ENCODE data around the gene GALNTL6. TPM values are rescaled to one million over a fixed set of nuclear protein-coding genes. Genes with fewer than 3 reads are reported as not detected.

GALNTL6 gene
- total and polyA plus RNA-seq, 9 of the 15 experiments (the other 6 are each of a cell fraction or from before 2014, with no cell fraction given): 0.18 to 0.50 (median 0.29) TPM

DNA sequence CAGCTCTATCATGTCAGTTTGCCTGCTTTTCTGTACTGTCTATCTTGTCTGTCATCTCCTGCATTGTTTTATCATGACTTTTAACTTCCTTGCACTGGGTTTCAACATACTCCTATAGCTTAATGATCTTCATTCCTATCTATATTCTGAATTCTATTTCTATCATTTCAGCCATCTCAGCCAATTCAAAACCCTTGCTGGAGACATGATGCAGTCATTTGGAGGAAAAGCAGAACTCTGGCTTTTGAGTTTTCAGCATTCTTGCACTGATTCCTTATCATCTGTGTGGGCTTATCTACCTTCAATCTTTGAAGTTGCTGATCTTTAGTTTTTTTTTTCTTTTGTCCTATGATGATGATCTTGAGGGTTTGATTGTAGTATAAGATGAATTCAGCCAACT is 861.6 kb downstream of the GALNTL6 start:
- ATAC-seq (no peak), DNase-seq (ENCODE audit: extremely low read depth in 1 of 4, low spot score in 3 of 4) (no peak), FAIRE-seq (no peak)
- H3K9me3 ChIP-seq (replicated peaks; ENCODE audit: control insufficient read depth, insufficient read depth, low read depth, low read length): 0 out of 2 replicates have a peak, but pooled peaks cover 2% of the 10 kb centered on the region
- H3K9ac ChIP-seq (ENCODE audit: insufficient read depth in 1 of 2, low read depth in 2 of 2, low read length in 2 of 2): no peak overlapping the region
- intact Hi-C loops (cut with micrococcal nuclease) (no loop called here), in situ Hi-C loops (cut with MboI) (no loop called here)
- no peaks in the 10 kb centered on the region for H3K79me2 ChIP-seq (ENCODE audit: control insufficient read depth, insufficient read depth, low read length)
- no peaks in the 10 kb centered on the region for H4K20me1 ChIP-seq (replicated peaks; ENCODE audit: control insufficient read depth, insufficient read depth, low read length)
- H3K36me3 ChIP-seq (ENCODE audit: control insufficient read depth, insufficient read depth, low read length): no peaks in the 10 kb centered on the region
- CTCF ChIA-PET (ENCODE audit: low intra/inter-chr PET ratio): no interaction called here
- H3K9me1 ChIP-seq (ENCODE audit: control insufficient read depth, insufficient read depth, low read length): no peaks in the 10 kb centered on the region
- POLR2A ChIA-PET: no interaction called here
- no peak overlapping the region for H3K4me2 ChIP-seq (ENCODE audit: insufficient read depth, low read length)
- BruUV-seq (replicated peaks): no TSS peak
- no peak overlapping the region for H3K4me3 ChIP-seq
- H3K27me3 ChIP-seq (ENCODE audit: control insufficient read depth in 2 of 2, insufficient read depth in 2 of 2, low read length in 2 of 2): no peaks in the 10 kb centered on the region
- H2AFZ ChIP-seq (ENCODE audit: low read depth, low read length): no peak overlapping the region
- no peak overlapping the region for H3K27ac ChIP-seq (ENCODE audit: extremely low read depth, low read depth, low read length)
- no peaks in the 10 kb centered on the region for H3K4me1 ChIP-seq (replicated peaks in 1 of 2; ENCODE audit: control insufficient read depth in 2 of 2, insufficient read depth in 2 of 2, low read length in 2 of 2)
- no peak for TF ChIP-seq ZFP30 (CRISPR knock-in tag; IDR thresholded peaks at IDR 0.05; ENCODE audit: borderline replicate concordance)
- TF ChIP-seq CBX8 (IDR thresholded peaks at IDR 0.05; ENCODE audit: borderline replicate concordance, extremely low read depth, low read depth, low read length, poor library complexity, severe bottlenecking): no peak
- no peak for TF ChIP-seq RBM14 (IDR thresholded peaks at IDR 0.05; ENCODE audit: borderline replicate concordance, insufficient read depth, low read depth, low read length)
- TF ChIP-seq CCNT2 (IDR thresholded peaks at IDR 0.05; ENCODE audit: borderline replicate concordance, extremely low read depth, insufficient read length, low read depth, low read length): no peak
- no peak for TF ChIP-seq BACH1 (tag; IDR thresholded peaks at IDR 0.05)
- TF ChIP-seq, protein P1, sequence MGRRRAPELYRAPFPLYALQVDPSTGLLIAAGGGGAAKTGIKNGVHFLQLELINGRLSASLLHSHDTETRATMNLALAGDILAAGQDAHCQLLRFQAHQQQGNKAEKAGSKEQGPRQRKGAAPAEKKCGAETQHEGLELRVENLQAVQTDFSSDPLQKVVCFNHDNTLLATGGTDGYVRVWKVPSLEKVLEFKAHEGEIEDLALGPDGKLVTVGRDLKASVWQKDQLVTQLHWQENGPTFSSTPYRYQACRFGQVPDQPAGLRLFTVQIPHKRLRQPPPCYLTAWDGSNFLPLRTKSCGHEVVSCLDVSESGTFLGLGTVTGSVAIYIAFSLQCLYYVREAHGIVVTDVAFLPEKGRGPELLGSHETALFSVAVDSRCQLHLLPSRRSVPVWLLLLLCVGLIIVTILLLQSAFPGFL (CRISPR knock-in tag; IDR thresholded peaks at IDR 0.05): no peak
- no peak for TF ChIP-seq ATF4 (CRISPR knock-in tag; IDR thresholded peaks at IDR 0.05)
- no peak for TF ChIP-seq ZNF239 (CRISPR knock-in tag; IDR thresholded peaks at IDR 0.05)
- TF ChIP-seq, protein P2, sequence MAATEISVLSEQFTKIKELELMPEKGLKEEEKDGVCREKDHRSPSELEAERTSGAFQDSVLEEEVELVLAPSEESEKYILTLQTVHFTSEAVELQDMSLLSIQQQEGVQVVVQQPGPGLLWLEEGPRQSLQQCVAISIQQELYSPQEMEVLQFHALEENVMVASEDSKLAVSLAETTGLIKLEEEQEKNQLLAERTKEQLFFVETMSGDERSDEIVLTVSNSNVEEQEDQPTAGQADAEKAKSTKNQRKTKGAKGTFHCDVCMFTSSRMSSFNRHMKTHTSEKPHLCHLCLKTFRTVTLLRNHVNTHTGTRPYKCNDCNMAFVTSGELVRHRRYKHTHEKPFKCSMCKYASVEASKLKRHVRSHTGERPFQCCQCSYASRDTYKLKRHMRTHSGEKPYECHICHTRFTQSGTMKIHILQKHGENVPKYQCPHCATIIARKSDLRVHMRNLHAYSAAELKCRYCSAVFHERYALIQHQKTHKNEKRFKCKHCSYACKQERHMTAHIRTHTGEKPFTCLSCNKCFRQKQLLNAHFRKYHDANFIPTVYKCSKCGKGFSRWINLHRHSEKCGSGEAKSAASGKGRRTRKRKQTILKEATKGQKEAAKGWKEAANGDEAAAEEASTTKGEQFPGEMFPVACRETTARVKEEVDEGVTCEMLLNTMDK (IDR thresholded peaks at IDR 0.05; ENCODE audit: borderline replicate concordance, insufficient read depth, low read depth, low read length, poor library complexity, severe bottlenecking): no peak

Measured in K562 (cell line).